AG09319 (cell line): ENCODE results near the gene EXOC3L4.

Experiments
- DNase-seq: peaks from one replicate; pipeline ENCODE4 v3.0.0-alpha.2; 2010; ENCODE audit warnings: low read depth; ENCODE audit errors: extremely low read depth
- TF ChIP-seq, protein P1 (sequence below): IDR thresholded peaks from 2 replicates; pipeline ENCODE4 v1.5.1; 2011; ENCODE audit warnings: low read depth, mild to moderate bottlenecking, inconsistent platforms, low read length, moderate library complexity

Gene EXOC3L4

DNA sequence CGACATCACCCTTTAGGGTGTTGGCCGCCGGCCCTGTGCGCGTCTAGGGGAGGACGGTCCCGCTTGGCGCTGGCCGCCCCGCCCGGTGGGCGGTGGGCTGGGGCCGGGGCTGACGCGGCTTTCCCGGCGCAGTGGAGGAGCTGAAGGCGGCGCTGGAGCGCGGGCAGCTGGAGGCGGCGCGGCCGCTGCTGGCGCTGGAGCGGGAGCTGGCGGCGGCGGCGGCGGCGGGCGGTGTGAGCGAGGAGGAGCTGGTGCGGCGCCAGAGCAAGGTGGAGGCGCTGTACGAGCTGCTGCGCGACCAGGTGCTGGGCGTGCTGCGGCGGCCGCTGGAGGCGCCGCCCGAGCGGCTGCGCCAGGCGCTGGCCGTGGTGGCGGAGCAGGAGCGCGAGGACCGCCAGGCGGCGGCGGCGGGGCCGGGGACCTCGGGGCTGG lies 32.4 kb downstream of the EXOC3L4 start:
- TF ChIP-seq, protein P1, sequence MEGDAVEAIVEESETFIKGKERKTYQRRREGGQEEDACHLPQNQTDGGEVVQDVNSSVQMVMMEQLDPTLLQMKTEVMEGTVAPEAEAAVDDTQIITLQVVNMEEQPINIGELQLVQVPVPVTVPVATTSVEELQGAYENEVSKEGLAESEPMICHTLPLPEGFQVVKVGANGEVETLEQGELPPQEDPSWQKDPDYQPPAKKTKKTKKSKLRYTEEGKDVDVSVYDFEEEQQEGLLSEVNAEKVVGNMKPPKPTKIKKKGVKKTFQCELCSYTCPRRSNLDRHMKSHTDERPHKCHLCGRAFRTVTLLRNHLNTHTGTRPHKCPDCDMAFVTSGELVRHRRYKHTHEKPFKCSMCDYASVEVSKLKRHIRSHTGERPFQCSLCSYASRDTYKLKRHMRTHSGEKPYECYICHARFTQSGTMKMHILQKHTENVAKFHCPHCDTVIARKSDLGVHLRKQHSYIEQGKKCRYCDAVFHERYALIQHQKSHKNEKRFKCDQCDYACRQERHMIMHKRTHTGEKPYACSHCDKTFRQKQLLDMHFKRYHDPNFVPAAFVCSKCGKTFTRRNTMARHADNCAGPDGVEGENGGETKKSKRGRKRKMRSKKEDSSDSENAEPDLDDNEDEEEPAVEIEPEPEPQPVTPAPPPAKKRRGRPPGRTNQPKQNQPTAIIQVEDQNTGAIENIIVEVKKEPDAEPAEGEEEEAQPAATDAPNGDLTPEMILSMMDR: no peak
- no peak for DNase-seq

DNA sequence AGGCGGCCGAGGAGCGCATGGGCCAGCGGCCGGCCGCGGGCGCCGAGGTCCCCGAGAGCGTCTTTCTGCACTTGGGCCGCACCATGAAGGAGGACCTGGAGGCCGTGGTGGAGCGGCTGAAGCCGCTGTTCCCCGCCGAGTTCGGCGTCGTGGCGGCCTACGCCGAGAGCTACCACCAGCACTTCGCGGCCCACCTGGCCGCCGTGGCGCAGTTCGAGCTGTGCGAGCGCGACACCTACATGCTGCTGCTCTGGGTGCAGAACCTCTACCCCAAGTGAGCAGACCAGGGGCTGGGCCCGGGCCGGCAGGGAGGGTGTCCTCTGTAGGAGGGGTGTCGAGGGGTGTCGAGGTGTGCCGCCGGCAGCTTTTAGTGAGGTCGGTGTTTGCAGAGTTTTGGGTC lies 32.8 kb downstream of the EXOC3L4 start:
- TF ChIP-seq, protein P1: no peak
- DNase-seq: no peak

GRCh38 chr14:103127861-103128598 lies 33.5 kb downstream of the EXOC3L4 start:
- DNase-seq: no peak
- TF ChIP-seq, protein P1: no peak

DNA sequence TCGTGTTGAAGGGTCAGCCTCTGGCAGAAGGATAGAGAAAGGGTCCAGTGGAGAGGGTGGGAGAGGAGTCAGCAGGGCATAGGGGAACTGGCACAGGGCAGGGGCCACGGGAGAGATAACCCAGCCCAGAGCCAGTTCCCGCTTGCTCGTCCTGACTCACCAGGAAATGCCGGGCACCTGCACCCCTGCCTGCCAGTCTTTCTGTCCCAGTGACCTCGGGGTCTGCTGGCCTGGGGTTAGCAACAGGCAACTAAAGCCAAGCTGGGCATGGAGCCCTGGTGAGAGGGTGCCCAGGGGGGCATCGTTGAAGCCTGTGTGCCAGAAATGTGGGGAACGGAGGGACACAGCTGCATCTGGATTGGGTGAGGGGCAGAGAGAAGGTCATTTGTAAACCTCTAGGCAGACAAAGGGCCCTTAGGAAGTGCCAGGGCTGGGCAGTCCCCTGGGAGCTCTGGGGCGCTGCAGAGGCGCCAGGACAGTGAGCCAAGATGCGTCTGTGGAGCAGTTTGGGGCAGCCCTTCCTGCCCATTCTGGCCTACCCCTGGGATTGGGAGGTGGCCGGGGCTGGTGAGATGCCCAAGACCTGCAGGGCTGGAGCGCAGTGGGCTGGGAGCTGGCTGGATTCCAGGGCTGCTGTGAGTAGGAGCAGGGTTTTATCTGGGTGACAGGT lies 34.2 kb downstream of the EXOC3L4 start:
- DNase-seq: no peak
- TF ChIP-seq, protein P1: no peak

DNA sequence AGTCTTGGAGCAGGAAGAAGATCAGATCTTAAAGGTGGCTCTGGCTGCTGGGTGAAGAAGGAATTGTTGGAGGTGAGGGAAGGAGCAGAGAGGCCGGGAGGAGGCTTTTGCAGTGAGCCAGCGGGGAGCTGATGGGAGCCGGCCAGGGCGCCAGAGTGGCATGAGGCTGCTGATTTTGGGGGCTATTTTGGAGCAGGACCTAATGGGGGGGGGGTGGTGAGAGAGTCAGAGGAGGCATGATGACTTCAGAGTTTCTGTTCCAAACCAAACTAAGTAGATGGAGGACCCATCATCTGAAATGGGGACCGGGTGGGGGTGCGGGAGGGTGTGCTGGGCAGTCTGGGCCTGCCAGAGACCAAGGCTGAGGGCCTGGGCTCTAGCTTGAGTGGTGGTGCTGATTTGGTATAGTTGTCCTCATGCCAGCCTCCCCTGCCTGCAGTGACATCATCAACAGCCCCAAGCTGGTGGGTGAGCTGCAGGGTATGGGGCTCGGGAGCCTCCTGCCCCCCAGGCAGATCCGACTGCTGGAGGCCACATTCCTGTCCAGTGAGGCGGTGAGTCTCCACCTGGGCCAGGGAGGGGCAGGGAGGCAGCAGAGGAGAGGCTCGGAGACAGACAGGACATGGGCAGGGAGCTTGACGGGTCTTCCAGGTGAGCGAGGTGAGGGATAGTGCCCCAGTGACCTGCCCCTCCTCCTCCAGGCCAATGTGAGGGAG lies 34.9 kb downstream of the EXOC3L4 start:
- no peak for DNase-seq

DNA sequence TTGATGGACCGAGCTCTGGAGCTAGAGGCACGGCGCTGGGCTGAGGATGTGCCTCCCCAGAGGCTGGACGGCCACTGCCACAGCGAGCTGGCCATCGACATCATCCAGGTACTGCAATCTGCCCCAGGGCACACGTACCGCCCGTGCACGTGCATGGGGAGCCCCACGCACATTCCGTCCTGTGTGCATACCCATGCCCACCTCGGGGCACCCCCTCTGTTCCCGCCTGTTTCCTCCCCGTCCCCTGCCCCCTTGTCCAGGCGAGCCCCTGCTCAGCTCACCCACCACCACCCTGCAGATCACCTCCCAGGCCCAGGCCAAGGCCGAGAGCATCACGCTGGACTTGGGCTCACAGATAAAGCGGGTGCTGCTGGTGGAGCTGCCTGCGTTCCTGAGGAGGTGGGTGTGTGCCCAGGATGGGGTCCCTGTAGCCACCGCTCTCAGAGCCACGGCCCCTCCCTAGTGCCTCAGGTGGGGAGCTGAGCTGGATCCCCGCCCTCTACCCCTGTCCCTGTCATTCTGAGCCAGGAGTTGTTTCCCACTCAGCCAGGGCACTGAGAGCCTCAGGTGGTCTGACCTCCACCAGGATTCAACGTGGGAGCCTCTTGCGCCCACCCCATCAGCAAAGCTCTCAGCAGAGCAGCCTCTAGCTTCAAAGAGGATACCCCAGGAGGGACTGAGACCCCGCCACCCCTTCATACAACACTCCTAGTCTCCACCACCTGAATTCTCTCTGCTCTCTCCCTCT lies 35.7 kb downstream of the EXOC3L4 start:
- no peak for DNase-seq
- TF ChIP-seq, protein P1: no peak

More for the DNA sequence above, 34.9 kb downstream of the EXOC3L4 start:
- TF ChIP-seq, protein P1: no peak
